DMS53 treated with DMSO at 0.1 percent for 48 hours (cell line): Measurements from ENCODE around the gene PLP2.
"Not testable (repeated sequence)": the region's sequence is repeated elsewhere in the genome, so short reads cannot be mapped to it uniquely, and the experiment has no call there.

Source experiments
- DNase-seq: peaks from one replicate; lab custom pipeline; 2025; ENCODE audit not compliant: unreplicated experiment; lab: John Stamatoyannopoulos, UW

PLP2 gene, protein sequence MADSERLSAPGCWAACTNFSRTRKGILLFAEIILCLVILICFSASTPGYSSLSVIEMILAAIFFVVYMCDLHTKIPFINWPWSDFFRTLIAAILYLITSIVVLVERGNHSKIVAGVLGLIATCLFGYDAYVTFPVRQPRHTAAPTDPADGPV

DNA sequence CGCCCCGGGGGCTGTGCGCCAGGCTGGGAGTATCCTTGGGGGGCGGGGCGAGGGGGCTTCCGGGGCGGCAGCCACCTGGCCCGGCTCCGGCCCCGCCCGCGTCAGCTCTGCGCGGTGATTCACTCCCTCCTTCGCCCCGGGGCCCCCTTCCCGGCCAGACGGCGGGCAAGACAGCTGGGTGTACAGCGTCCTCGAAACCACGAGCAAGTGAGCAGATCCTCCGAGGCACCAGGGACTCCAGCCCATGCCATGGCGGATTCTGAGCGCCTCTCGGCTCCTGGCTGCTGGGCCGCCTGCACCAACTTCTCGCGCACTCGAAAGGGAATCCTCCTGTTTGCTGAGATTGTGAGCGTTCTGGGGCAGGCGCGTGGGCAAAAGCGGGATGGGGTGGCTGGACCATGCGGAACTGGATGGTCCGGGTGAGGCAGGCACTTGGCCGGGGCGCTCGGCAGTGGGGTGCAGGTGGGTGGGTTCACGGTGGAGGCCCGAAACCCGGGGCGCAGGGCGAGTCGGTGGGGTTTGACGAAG is at the start of gene PLP2:
Gene PLP2 (plus strand): TSS at position 147 of the 528 bp plus-strand sequence. CDS start 103 bp downstream, at position 250.
- no peak for DNase-seq

- DNase-seq, result no peak
These were observed 49.2 kb upstream of the PLP2 start for GRCh38 chrX:49122499-49122898.

GRCh38 chrX:49127742-49128258 is 43.9 kb upstream of the PLP2 start:
- DNase-seq, result not testable (repeated sequence)

GRCh38 chrX:49129427-49129826 is 42.3 kb upstream of the PLP2 start:
- no peak for DNase-seq

DNA sequence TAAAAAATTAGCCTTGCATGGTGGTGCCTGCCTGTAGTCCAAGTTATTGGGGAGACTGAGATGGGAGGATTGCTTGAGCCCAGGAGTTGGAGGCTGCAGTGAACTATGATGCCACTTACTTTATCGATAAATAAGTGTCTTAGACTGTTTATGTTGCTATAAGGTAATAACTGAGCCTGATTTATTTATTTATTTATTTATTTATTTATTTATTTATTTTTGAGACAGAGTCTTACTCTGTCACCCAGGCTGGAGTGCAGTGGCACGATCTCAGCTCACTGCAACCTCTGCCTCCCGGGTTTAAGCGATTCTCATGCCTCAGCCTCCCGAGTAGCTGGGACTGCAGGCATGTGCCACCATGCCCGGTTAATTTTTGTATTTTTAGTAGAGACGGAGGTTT is 39.4 kb upstream of the PLP2 start:
- not testable (repeated sequence) for DNase-seq

DNA sequence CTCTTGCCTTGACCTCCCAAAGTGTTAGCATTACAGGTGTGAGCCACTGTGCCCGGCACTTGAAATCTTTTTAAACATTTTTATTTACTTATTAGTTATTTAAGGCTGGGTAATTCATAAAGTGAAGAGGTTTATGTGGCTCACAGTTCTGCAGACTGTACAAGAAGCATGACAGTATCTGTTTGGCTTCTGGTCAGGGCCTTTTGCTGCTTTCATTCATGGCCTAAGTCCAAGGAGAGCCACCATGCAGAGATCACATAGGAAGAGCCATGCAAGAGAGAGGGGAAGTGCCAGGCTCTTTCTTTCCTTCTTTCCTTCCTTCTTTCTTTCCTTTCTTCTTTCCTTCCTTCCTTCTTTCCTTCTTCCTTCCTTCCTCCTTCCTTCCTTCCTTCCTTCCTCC is 37.9 kb upstream of the PLP2 start:
- no peak for DNase-seq

GRCh38 chrX:49137492-49137891 is 34.2 kb upstream of the PLP2 start:
- no peak for DNase-seq

- DNase-seq, result peak; percentile 46
These were observed 32.0 kb upstream of the PLP2 start for GRCh38 chrX:49139713-49140112.

DNA sequence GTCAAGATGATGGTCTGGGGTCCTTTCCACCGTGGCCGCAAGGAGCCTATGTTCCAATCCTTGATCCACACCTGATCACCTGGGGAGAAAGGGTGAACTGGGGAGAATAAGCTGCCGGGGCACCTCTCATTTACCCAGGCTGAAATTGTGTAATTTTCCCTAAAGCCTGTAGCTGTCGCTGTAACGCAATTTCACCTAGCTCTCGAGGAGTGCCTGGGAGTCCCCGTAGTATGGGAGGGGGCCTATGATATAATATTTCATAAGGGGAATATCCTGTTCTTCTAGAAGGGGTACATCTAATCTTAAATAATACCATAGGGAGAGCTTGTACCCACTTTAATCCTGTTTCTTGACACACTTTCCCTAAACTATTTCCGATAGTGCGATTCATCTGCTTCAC is 29.4 kb upstream of the PLP2 start:
- not testable (repeated sequence) for DNase-seq

GRCh38 chrX:49143154-49143553 is 28.5 kb upstream of the PLP2 start:
- not testable (repeated sequence) for DNase-seq

- no peak for DNase-seq
These were observed 24.4 kb upstream of the PLP2 start for GRCh38 chrX:49147282-49147681.

GRCh38 chrX:49147936-49148335 is 23.8 kb upstream of the PLP2 start:
- no peak for DNase-seq

- DNase-seq, result peak; percentile 72
These were observed 23.2 kb upstream of the PLP2 start for GRCh38 chrX:49148390-49149100.

DNA sequence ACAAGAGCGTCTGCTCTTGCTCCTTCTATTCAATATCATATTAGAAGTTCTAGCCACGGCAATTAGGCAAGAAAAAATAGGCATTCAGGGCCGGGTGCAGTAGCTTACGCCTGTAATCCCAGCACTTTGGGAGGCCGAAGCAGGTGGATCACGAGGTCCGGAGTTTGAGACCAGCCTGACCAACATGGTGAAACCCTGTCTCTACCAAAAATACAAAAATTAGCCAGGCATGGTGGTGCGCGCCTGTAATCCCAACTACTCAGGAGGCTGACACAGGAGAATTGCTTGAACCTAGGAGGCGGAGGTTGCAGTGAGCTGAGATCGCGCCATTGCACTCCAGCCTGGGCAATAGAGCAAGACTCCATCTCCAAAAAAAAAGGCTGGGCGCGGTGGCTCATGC is 22.4 kb upstream of the PLP2 start:
- not testable (repeated sequence) for DNase-seq

GRCh38 chrX:49153467-49153866 is 18.2 kb upstream of the PLP2 start:
- no peak for DNase-seq

- DNase-seq, result no peak
These were observed 16.3 kb upstream of the PLP2 start for GRCh38 chrX:49155243-49155899.

- DNase-seq, result peak; percentile 68
These were observed 15.5 kb upstream of the PLP2 start for GRCh38 chrX:49155900-49156837.

DNA sequence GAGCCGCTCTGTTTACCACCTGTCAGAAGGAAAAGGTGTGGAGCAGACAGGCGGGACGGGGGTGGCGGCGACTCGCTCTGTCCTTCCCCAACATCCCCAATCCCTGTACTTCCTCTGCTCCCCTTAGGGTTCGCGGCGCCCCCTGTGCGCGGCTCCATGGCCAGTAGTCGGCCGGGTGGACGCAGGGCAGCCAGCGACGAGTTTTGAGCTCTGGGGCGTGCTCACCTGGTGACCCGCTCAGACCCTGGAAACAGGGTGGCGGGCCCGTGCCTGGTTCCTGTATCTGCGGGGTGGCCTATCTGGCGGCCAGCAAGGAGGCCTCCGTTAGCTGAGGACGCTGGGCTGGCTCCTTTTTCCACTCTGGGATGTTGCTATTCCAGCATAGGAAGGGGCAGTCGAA is 14.5 kb upstream of the PLP2 start:
- no peak for DNase-seq

- DNase-seq, result no peak
These were observed 10.8 kb upstream of the PLP2 start for GRCh38 chrX:49160908-49161307.

DNA sequence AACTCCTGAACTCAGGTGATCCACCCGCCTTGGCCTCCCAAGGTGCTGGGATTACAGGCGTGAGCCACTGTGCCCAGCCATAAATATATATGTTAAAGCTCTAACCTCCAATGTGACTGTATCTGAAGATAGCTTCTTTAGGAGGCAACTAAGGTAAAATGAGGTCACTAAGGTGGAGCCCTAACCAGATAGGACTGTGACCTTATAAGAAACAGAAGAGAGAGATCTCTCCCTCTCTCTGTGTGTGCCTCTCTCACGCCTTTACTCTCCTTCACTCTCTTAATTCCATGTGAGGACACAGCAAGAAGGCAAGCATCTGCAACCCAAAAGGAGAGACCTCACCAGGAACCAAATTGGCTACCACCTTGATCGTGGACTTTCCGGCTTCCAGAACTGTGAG is 10.1 kb upstream of the PLP2 start:
- no peak for DNase-seq

DNA sequence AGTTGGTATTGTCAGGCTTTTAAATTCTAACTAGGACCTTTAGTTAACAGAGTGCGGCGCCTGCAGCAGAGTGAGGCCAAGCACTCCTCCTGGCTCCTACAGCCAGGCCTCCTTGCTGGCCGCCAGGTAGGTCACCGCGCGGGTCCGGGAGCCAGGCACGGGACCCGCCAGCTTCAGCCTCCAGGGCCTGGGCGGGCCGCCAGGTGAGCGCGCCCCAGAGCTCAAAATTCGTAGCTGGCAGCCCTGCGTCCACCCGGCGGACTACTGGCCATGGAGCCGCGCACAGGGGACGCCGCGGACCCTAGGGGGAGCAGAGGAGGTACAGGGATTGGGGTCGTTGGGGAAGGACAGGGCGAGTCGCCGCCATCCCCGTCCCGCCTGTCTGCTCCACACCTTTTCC is 9.1 kb upstream of the PLP2 start, which contains the start of gene MAGIX:
Gene MAGIX (plus strand): TSS at position 139 of the 400 bp plus-strand sequence. CDS start 132 bp downstream, at position 271.
- no peak for DNase-seq
